Body of pancreas (tissue), 4 donors: Measurements from ENCODE around the gene BDKRB2.

Experiments
- CTCF ChIP-seq, 7 experiments: fragments of 450-650 bp in 4 of 7; fragments of 200-600 bp in 3 of 7; sonication (generic) in 3 of 7; IDR thresholded peaks; one replicate each; pipeline ENCODE4 v1.5.1; 2016 to 2019; ENCODE audit warnings: antibody characterized with exemption in 7 of 7
- POLR2A ChIP-seq, 3 donors: fragments of 450-650 bp; IDR thresholded peaks; one replicate each; pipeline ENCODE4 v1.6.1; 2016; ENCODE audit warnings: antibody characterized with exemption in 3 of 3, mild to moderate bottlenecking in 2 of 3

- TF ChIP-seq CTCF (IDR thresholded peaks at IDR 0.05) = no peak
- peak; percentile 91 to 97 (median 95) for TF ChIP-seq POLR2A (IDR thresholded peaks at IDR 0.05)
These were observed at the start of gene BDKRB2 for GRCh38 chr14:96204151-96205058.
